Measurements from ENCODE around the gene FBLN1. TPM values are rescaled to one million over a fixed set of nuclear protein-coding genes. Genes with fewer than 3 reads are reported as not detected.

Gene FBLN1
- not detected in 2 replicates for total RNA-seq (2011; cell fraction: chromatin; rRNA removed; ENCODE audit: low replicate concordance)
- not detected in 2 replicates for total RNA-seq (2011; cell fraction: nucleolus; rRNA removed)
- not detected in 2 replicates for total RNA-seq (2011; cell fraction: nucleoplasm; rRNA removed)
- total RNA-seq (2014; rRNA removed): not detected in 2 replicates
- total RNA-seq (2014; rRNA removed; fragmentation: Illumina TruSeq; extraction: Trizol): not detected in 2 replicates
- not detected in 2 replicates for total RNA-seq (2015; rRNA removed; fragmentation: Illumina TruSeq; extraction: Trizol)
- total RNA-seq (2021): 0.56 and 0.66 TPM in 2 replicates
- polyA plus RNA-seq (2011; rRNA removed): not detected in 2 replicates
- polyA plus RNA-seq (2011; cell fraction: cytosol; rRNA removed): 0.10 TPM in 1 of 2 replicates, not detected in the other
- polyA plus RNA-seq (2011; cell fraction: nucleus; rRNA removed): 0.33 TPM in 1 of 2 replicates, not detected in the other
- polyA plus RNA-seq (2012): not detected in 2 replicates
- polyA plus RNA-seq (2014; fragmentation: Illumina TruSeq; extraction: Trizol): not detected in 2 replicates
- not detected for polyA plus RNA-seq (2014; fragmentation: Nextera tagmentation; extraction: Ambion mirVana)
- polyA plus RNA-seq (2014; rRNA removed): not detected in 2 replicates
- not detected in 2 replicates for polyA minus RNA-seq (2011; rRNA and poly(A)+ RNA removed)
- 2.7 TPM in 1 of 2 replicates, not detected in the other for polyA minus RNA-seq (2011; cell fraction: cytosol; rRNA and poly(A)+ RNA removed)
- polyA minus RNA-seq (2011; cell fraction: nucleus; rRNA and poly(A)+ RNA removed): 0.13 TPM in 1 of 2 replicates, not detected in the other
- Bru-seq, nascent RNA: percentile 3 among the genes with signal in this experiment
- percentile 1 among the genes with signal in this experiment for BruChase-seq, experiment 1, labeled RNA remaining after a 2-hour chase
- not detected for BruChase-seq, experiment 2, labeled RNA remaining after a 6-hour chase
- long read RNA-seq, experiment 1: 0 reads
- long read RNA-seq, experiment 2: 0 reads
- long read RNA-seq, experiment 3: 0 reads

GRCh38 chr22:45502215-45503049 is at the start of gene FBLN1:
FBLN1 (plus strand) TSS chr22:45502883; CDS start chr22:45502986, 103 bp downstream.
- DNase-seq (ENCODE audit: extremely low read depth in 1 of 4, low spot score in 3 of 4): peak in 3 of 4 experiments; percentile 22 to 43 (median 43)
- BruUV-seq (replicated peaks): no TSS peak
- H3K4me3 ChIP-seq: no peak within 1 kb of the TSS
- no peak for FAIRE-seq
- H3K27me3 ChIP-seq (ENCODE audit: control insufficient read depth in 2 of 2, insufficient read depth in 2 of 2, low read length in 2 of 2): peaks cover 3 to 39% of the 10 kb centered on the region in 2 experiments; a peak in 3 of 5 replicates
- CTCF ChIA-PET (ENCODE audit: low intra/inter-chr PET ratio): interaction anchor here (0.7 kb wide), 1 partner anchor 18 kb away, joined by 3 read pairs; no protein-coding TSS in a partner anchor
- in situ Hi-C loops (cut with MboI): no loop called here
- POLR2A ChIA-PET: interaction anchor here (0.6 to 1.4 kb wide), 3 partner anchors 10 to 228 kb away, joined by 3 to 4 read pairs (median 3); no protein-coding TSS in a partner anchor
- no peak within 1 kb of the TSS for H2AFZ ChIP-seq (ENCODE audit: low read depth, low read length)
- no peaks in the 10 kb centered on the region for H3K79me2 ChIP-seq (ENCODE audit: control insufficient read depth, insufficient read depth, low read length)
- H3K9me1 ChIP-seq (ENCODE audit: control insufficient read depth, insufficient read depth, low read length): no peaks in the 10 kb centered on the region
- no peaks in the 10 kb centered on the region for H4K20me1 ChIP-seq (replicated peaks; ENCODE audit: control insufficient read depth, insufficient read depth, low read length)
- no peak within 1 kb of the TSS for H3K9ac ChIP-seq (ENCODE audit: insufficient read depth in 1 of 2, low read depth in 2 of 2, low read length in 2 of 2)
- no peak within 1 kb of the TSS for H3K27ac ChIP-seq (ENCODE audit: extremely low read depth, low read depth, low read length)
- WGBS (ENCODE audit: insufficient coverage, low coverage, missing lambda C conversion rate): 30% methylated on average over 13 of the region's 89 CpGs
- intact Hi-C loops (cut with micrococcal nuclease): no loop called here
- H3K36me3 ChIP-seq (ENCODE audit: control insufficient read depth, insufficient read depth, low read length): no peaks in the 10 kb centered on the region
- ATAC-seq: no peak
- no peaks in the 10 kb centered on the region for H3K9me3 ChIP-seq (replicated peaks; ENCODE audit: control insufficient read depth, insufficient read depth, low read depth, low read length)
- TF ChIP-seq ZBTB7A (IDR thresholded peaks at IDR 0.05; ENCODE audit: borderline replicate concordance, control insufficient read depth, low read depth, low read length) (peak; percentile 28; the same call in 1 of the 2 replicates), GATA2 (CRISPR knock-in tag; IDR thresholded peaks at IDR 0.05) (no peak)
- H3K4me1 ChIP-seq (replicated peaks in 1 of 2; ENCODE audit: control insufficient read depth in 2 of 2, insufficient read depth in 2 of 2, low read length in 2 of 2): peaks cover 0 to 12% of the 10 kb centered on the region in 2 experiments; a peak in 2 of 5 replicates
- no peak within 1 kb of the TSS for H3K4me2 ChIP-seq (ENCODE audit: insufficient read depth, low read length)

Data from K562 (cell line).